Measurements from ENCODE around the gene STON2.

DNA sequence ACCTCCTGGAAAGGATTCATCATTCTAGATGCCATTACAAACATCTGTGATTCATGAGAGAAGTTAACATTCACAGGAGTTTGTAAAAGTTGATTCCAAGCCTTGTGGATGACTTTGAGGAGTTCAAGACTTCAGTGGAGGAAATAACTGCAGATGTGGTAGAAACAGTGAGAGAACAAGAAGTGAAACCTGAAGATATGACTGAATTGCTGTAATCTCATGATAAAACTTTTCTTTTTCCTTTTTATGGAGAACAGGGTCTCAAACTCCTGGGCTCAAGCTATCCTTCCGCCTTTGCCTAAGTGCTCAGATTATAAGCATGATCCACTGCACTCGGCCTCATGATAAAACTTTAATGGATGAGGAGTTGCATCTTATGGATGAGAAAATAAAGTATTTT is 114.9 kb downstream of the STON2 start:
- TF ChIP-seq POLR2A (IDR thresholded peaks at IDR 0.05; ENCODE audit: low read length) (no peak), GATA1 (IDR thresholded peaks at IDR 0.05; ENCODE audit: low read depth, low read length) (no peak)
